ENCODE data around the gene SYPL2. TPM values are rescaled to one million over a fixed set of nuclear protein-coding genes. Genes with fewer than 3 reads are reported as not detected.

Gene SYPL2
- total and polyA plus RNA-seq, 8 donors, result 0.45 to 1.0 (median 0.58) TPM; not detected in 3

DNA sequence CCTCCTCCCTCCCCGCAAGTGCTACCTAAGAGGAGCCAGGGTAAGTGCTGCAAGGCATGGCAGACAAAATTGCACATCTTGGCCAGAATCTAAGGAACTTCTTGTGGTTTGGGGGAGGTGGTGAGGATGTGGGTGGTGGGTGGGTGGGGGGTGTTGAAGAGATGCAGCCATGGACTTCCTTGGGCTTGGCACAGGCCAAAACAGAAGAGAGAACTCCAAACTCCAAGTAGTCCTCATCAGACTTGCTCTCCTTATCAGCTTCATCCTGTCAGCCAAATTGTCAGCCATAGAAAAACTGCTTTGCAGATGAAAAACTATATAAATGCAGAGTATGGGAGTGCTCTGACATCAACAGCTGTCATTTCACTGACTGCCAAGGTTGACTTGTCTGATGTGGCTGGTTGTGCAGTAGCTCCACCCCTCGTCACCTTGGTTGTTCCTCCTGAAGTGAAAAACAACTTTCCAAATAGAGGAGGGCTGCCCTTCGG is 36.1 kb downstream of the SYPL2 start:
- Histone ChIP-seq H3K4me1 (peaks cover 34 to 76% (median 48%) of the 10 kb centered on the region in 4 donors), H3K36me3 (peaks cover 6 to 29% (median 26%) of the 10 kb centered on the region in 4 donors), H3K27me3 (no peaks in the 10 kb centered on the region), H3K9me3 (no peaks in the 10 kb centered on the region), H3K27ac (peak overlapping the region in 4 of 5 donors; percentile 29 to 56 (median 40)), H3K4me3 (no peak overlapping the region)
- peak in 1 of 2 donors; percentile 51 for DNase-seq
- intact Hi-C loops (cut with DNase I; ENCODE audit: low total_unique reads), result no loop called here
- TF ChIP-seq POLR2AphosphoS5 (IDR thresholded peaks at IDR 0.05) (no peak), EP300 (IDR thresholded peaks at IDR 0.05) (no peak), POLR2A (IDR thresholded peaks at IDR 0.05) (no peak)
- TF ChIP-seq, protein P1, sequence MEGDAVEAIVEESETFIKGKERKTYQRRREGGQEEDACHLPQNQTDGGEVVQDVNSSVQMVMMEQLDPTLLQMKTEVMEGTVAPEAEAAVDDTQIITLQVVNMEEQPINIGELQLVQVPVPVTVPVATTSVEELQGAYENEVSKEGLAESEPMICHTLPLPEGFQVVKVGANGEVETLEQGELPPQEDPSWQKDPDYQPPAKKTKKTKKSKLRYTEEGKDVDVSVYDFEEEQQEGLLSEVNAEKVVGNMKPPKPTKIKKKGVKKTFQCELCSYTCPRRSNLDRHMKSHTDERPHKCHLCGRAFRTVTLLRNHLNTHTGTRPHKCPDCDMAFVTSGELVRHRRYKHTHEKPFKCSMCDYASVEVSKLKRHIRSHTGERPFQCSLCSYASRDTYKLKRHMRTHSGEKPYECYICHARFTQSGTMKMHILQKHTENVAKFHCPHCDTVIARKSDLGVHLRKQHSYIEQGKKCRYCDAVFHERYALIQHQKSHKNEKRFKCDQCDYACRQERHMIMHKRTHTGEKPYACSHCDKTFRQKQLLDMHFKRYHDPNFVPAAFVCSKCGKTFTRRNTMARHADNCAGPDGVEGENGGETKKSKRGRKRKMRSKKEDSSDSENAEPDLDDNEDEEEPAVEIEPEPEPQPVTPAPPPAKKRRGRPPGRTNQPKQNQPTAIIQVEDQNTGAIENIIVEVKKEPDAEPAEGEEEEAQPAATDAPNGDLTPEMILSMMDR (IDR thresholded peaks at IDR 0.05), result no peak
- 67 to 87% (median 73%) methylated on average over 2 to 3 of the region's 3 CpGs for WGBS, 5 donors

DNA sequence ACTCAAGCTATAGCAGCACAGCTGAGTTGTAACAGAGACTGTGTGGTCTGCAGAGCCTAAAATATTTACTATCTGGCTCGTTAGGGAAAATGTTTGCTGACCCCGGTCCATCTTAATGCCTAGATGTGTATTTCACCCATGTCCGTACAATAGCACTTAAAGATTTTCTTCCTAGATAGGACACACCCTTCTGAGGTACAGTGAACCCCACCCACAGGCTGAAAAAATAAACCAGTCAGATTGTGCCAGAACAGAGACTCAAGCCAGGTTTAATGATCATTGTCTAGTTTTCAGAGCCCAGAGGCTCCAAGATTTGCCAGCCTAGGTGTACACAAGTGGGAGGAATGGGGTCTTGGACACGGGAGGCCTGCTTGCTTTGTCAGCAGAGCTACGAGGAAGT is 37.6 kb downstream of the SYPL2 start:
- TF ChIP-seq POLR2AphosphoS5 (IDR thresholded peaks at IDR 0.05), result no peak
- TF ChIP-seq EP300 (IDR thresholded peaks at IDR 0.05), result no peak
- TF ChIP-seq POLR2A (IDR thresholded peaks at IDR 0.05), result no peak
- TF ChIP-seq, protein P1 (IDR thresholded peaks at IDR 0.05), result no peak
- no peaks in the 10 kb centered on the region for H3K27me3 ChIP-seq
- DNase-seq, result no peak

DNA sequence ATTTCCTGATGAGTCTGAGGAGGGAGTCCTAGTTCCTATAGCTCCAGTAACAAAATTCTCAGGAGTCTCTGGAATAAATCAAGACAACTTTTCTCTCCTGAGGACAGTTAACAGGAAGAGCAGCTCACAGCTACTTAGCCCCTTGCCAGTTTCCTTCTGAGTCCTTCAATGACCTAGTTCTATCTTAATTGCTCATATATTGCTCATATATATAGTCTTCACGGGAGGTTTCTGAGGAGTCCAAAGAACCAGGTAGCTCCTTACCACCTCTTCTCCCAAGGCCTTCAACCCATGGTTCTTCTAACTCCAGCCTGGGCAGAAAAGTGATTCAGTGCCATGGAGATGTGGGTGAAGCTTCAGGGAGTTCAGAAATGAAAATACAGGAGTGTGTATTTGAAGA is 38.6 kb downstream of the SYPL2 start:
- intact Hi-C loops (cut with DNase I; ENCODE audit: low total_unique reads), result no loop called here
- TF ChIP-seq, protein P1 (IDR thresholded peaks at IDR 0.05), result no peak
- no peak for TF ChIP-seq POLR2A (IDR thresholded peaks at IDR 0.05)
- no peak for TF ChIP-seq EP300 (IDR thresholded peaks at IDR 0.05)
- no peak for TF ChIP-seq POLR2AphosphoS5 (IDR thresholded peaks at IDR 0.05)
- WGBS, 5 donors, result 72 to 87% (median 85%) methylated on average over 1 of the region's 1 CpG

More for the DNA sequence above, 37.6 kb downstream of the SYPL2 start:
- Histone ChIP-seq H3K9me3 (no peaks in the 10 kb centered on the region), H3K36me3 (peaks cover 0 to 26% (median 16%) of the 10 kb centered on the region in 4 donors), H3K27ac (peak overlapping the region in 1 of 5 donors; percentile 21), H3K4me1 (peaks cover 33 to 76% (median 46%) of the 10 kb centered on the region in 4 donors), H3K4me3 (no peak overlapping the region)
- intact Hi-C loops (cut with DNase I; ENCODE audit: low total_unique reads), result no loop called here
- WGBS, 5 donors, result 23 to 40% (median 30%) methylated on average over 5 of the region's 5 CpGs

DNA sequence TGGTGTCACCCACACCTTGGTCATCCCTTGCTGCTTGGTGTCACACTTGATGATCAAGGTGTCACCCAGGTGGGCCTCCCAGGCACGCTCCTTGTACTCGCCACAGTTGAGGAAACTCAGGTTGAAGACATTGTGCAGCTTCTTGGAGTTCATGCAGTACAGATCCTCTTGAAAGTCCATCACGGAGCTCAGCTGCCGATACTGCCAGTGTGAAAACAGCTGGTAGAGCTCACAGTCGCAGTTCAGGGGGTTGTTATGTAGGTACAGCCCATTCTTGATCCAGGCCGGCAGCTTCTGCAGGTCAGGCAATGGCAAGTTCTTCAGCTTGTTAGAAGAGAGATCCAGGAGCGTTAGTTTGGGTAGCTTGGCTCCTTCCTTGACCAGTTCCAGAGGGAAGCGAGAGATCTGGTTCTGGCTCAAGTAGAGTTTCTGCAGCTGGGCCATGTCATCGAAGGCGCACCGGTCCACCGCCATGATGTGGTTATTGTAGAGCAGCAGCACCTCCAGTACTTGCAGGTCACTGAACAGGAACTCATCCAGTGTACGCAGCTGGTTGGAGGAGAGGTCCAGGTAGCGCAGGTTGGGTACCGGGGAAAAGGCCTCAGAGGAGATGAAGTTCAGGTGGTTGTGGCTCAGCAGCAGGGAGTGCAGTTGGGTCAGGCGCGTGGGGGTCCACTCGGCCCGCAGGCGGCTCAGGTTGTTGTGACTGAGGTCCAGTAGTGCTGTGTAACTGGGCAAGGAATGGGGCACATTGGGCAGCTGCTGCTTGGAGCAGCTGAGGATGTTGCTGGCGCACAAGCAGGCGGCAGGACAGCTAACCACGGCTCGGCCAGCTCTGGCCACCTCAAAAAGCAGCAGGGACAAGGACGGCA is 41.9 kb downstream of the SYPL2 start:
- Histone ChIP-seq H3K4me1 (peaks cover 22 to 55% (median 30%) of the 10 kb centered on the region in 4 donors), H3K27ac (peak overlapping the region in 1 of 5 donors; percentile 69), H3K9me3 (no peaks in the 10 kb centered on the region), H3K4me3 (peak overlapping the region in 3 of 4 donors; percentile 74 to 90 (median 80)), H3K27me3 (no peaks in the 10 kb centered on the region), H3K36me3 (peaks cover 0 to 11% (median 0%) of the 10 kb centered on the region in 4 donors)
- no peak for DNase-seq
- intact Hi-C loops (cut with DNase I; ENCODE audit: low total_unique reads), result no loop called here
- TF ChIP-seq POLR2A (IDR thresholded peaks at IDR 0.05), result no peak
- no peak for TF ChIP-seq EP300 (IDR thresholded peaks at IDR 0.05)
- TF ChIP-seq POLR2AphosphoS5 (IDR thresholded peaks at IDR 0.05), result no peak
- TF ChIP-seq, protein P1 (IDR thresholded peaks at IDR 0.05), result no peak
- WGBS, 5 donors, result 89 to 94% (median 91%) methylated on average over 25 of the region's 25 CpGs

More for the DNA sequence above, 38.6 kb downstream of the SYPL2 start:
- Histone ChIP-seq H3K9me3 (no peaks in the 10 kb centered on the region), H3K27ac (no peak overlapping the region), H3K36me3 (peaks cover 0 to 26% (median 16%) of the 10 kb centered on the region in 4 donors), H3K4me3 (no peak overlapping the region), H3K4me1 (peaks cover 30 to 72% (median 41%) of the 10 kb centered on the region in 4 donors), H3K27me3 (no peaks in the 10 kb centered on the region)
- no peak for DNase-seq

Measured in stomach (tissue), 9 donors.